GM23338 (cell line): ENCODE results near the gene SH3PXD2B. TPM values are rescaled to one million over a fixed set of nuclear protein-coding genes. Genes with fewer than 3 reads are reported as not detected.

Experiments
- ATAC-seq: fragments of 200-7000 bp; cut with Tn5 transposase; 3 replicates; pipeline ENCODE4 v1.9.1; 2020
- DNase-seq: peaks from one replicate; pipeline ENCODE4 v3.0.0-alpha.2; 2015; ENCODE audit warnings: low spot score
- H2AFZ ChIP-seq: fragments of 200-600 bp; sonication (generic); 2 replicates; pipeline ENCODE4 v1.8.0; 2016; ENCODE audit warnings: antibody characterized with exemption, mild to moderate bottlenecking, moderate library complexity
- H3F3A ChIP-seq: fragments of 200-600 bp; sonication (generic); replicated peaks from 2 replicates; pipeline ENCODE4 v1.8.0; 2017; ENCODE audit warnings: antibody characterized with exemption, mixed run types, low read depth
- H3K27ac ChIP-seq: fragments of 200-600 bp; sonication (generic); 2 replicates; pipeline ENCODE4 v1.6.1; 2016; ENCODE audit warnings: low read depth
- H3K27me3 ChIP-seq: fragments of 200-600 bp; sonication (generic); 2 replicates; pipeline ENCODE4 v1.8.0; 2016; ENCODE audit warnings: mild to moderate bottlenecking, mixed run types, moderate library complexity; ENCODE audit not compliant: insufficient read depth
- H3K36me3 ChIP-seq: fragments of 200-600 bp; sonication (generic); 2 replicates; pipeline ENCODE4 v1.8.0; 2016; ENCODE audit warnings: mild to moderate bottlenecking; ENCODE audit not compliant: insufficient read depth
- H3K4me1 ChIP-seq: fragments of 200-600 bp; sonication (generic); 2 replicates; pipeline ENCODE4 v1.8.0; 2016; ENCODE audit warnings: mild to moderate bottlenecking, moderate library complexity; ENCODE audit not compliant: insufficient read depth
- H3K4me2 ChIP-seq: fragments of 200-600 bp; sonication (generic); 2 replicates; pipeline ENCODE4 v1.7.1; 2017; ENCODE audit warnings: mixed run types
- H3K4me3 ChIP-seq: fragments of 200-600 bp; sonication (generic); 2 replicates; pipeline ENCODE4 v1.6.1; 2016; ENCODE audit warnings: mixed run types
- H3K79me2 ChIP-seq: fragments of 200-600 bp; sonication (generic); replicated peaks from 2 replicates; pipeline ENCODE4 v1.8.0; 2017; ENCODE audit warnings: mild to moderate bottlenecking; ENCODE audit not compliant: insufficient read depth
- H3K9me2 ChIP-seq: fragments of 200-600 bp; sonication (generic); 2 replicates; pipeline ENCODE4 v1.8.0; 2017; ENCODE audit not compliant: insufficient read depth
- H4K20me1 ChIP-seq: fragments of 200-600 bp; sonication (generic); replicated peaks from 2 replicates; pipeline ENCODE4 v1.8.0; 2017; ENCODE audit warnings: mild to moderate bottlenecking; ENCODE audit not compliant: insufficient read depth
- H3K27ac Mint-ChIP-seq: 2 replicates; pipeline ENCODE4 v1.8.0; 2020; ENCODE audit warnings: inconsistent platforms, mild to moderate bottlenecking, moderate library complexity, mixed read lengths
- H3K27me3 Mint-ChIP-seq: 3 replicates; pipeline ENCODE4 v1.8.0; 2022; ENCODE audit warnings: low read depth, mild to moderate bottlenecking, moderate library complexity, mixed read lengths, inconsistent platforms; ENCODE audit not compliant: insufficient read depth, poor library complexity
- H3K36me3 Mint-ChIP-seq: 3 replicates; pipeline ENCODE4 v1.8.0; 2021; ENCODE audit warnings: low read depth, mild to moderate bottlenecking, inconsistent platforms, moderate library complexity, mixed read lengths
- H3K4me1 Mint-ChIP-seq: 3 replicates; pipeline ENCODE4 v1.8.0; 2020; ENCODE audit warnings: mild to moderate bottlenecking, inconsistent platforms, mixed read lengths
- H3K4me3 Mint-ChIP-seq: 3 replicates; pipeline ENCODE4 v1.8.0; 2021; ENCODE audit warnings: moderate library complexity, mild to moderate bottlenecking, inconsistent platforms, mixed read lengths
- H3K9me3 Mint-ChIP-seq: 3 replicates; pipeline ENCODE4 v1.8.0; 2020; ENCODE audit warnings: moderate library complexity, mild to moderate bottlenecking, inconsistent platforms, mixed read lengths
- CREB1 ChIP-seq: fragments of 250-450 bp; sonication (Bioruptor Pico); IDR thresholded peaks from 2 replicates; pipeline ENCODE4 v1.5.0; 2020; ENCODE audit warnings: low read depth, mild to moderate bottlenecking, moderate library complexity
- EZH2 ChIP-seq: fragments of 200-600 bp; sonication (generic); IDR thresholded peaks from one replicate; pipeline ENCODE4 v1.8.0; 2017; ENCODE audit warnings: antibody characterized with exemption, mild to moderate bottlenecking, low read depth; ENCODE audit not compliant: unreplicated experiment
- EZH2phosphoT487 ChIP-seq: fragments of 200-600 bp; sonication (generic); IDR thresholded peaks from one replicate; pipeline ENCODE4 v1.8.1; 2018; ENCODE audit warnings: antibody characterized with exemption; ENCODE audit not compliant: unreplicated experiment
- JUNB ChIP-seq: IDR thresholded peaks from one replicate; pipeline ENCODE4 v1.6.1; 2016; ENCODE audit warnings: antibody characterized with exemption; ENCODE audit not compliant: unreplicated experiment
- NANOG ChIP-seq: IDR thresholded peaks from 2 replicates; pipeline ENCODE4 v1.6.1; 2016; ENCODE audit warnings: antibody characterized with exemption, borderline replicate concordance
- POLR2AphosphoS5 ChIP-seq: IDR thresholded peaks from 2 replicates; pipeline ENCODE4 v1.6.1; 2016; ENCODE audit warnings: antibody characterized with exemption, low read depth
- STAT1 ChIP-seq: IDR thresholded peaks from one replicate; pipeline ENCODE4 v1.6.1; 2016; ENCODE audit warnings: antibody characterized with exemption; ENCODE audit not compliant: unreplicated experiment
- ZNF114 ChIP-seq: fragments of 250-450 bp; sonication (Bioruptor Pico); IDR thresholded peaks from 2 replicates; pipeline ENCODE4 v1.5.0; 2020; ENCODE audit warnings: mild to moderate bottlenecking, moderate library complexity
- ZNF331 ChIP-seq: fragments of 250-450 bp; sonication (Bioruptor Pico); IDR thresholded peaks from 2 replicates; pipeline ENCODE4 v1.5.0; 2020; ENCODE audit warnings: low read depth, mild to moderate bottlenecking, moderate library complexity
- polyA plus RNA-seq: library from polyadenylated mRNA; unstranded; fragments of >200 nt; fragmentation: Nextera tagmentation; extraction: Ambion mirVana; gene quantifications from 2 replicates; pipeline ENCODE4 v1.2.1, GENCODE V29; 2016
- total RNA-seq: library from RNA; depleted of rRNA; stranded (reverse); fragments of >200 nt; shearing (Covaris generic); gene quantifications from 2 replicates; pipeline ENCODE4 v1.2.3, GENCODE V29; 2014
- TF ChIP-seq, protein P1 (sequence below): IDR thresholded peaks from 2 replicates; pipeline ENCODE4 v1.6.1; 2016; ENCODE audit warnings: antibody characterized with exemption
- TF ChIP-seq, protein P2 (sequence below): IDR thresholded peaks from one replicate; pipeline ENCODE4 v1.6.1; 2018; ENCODE audit warnings: antibody characterized with exemption; ENCODE audit not compliant: unreplicated experiment
- TF ChIP-seq, protein P3 (sequence below), 2 experiments: fragments of 200-600 bp in 1 of 2; sonication (generic) in 1 of 2; conservative IDR thresholded peaks; 2 replicates each; pipeline versions ENCODE4 v1.5.1 to v1.6.1; 2016 to 2017; ENCODE audit warnings: antibody characterized with exemption in 2 of 2, low read depth in 2 of 2, mild to moderate bottlenecking in 2 of 2, moderate library complexity in 1 of 2
- TF ChIP-seq, protein P4 (sequence below): fragments of 250-450 bp; sonication (Bioruptor Pico); IDR thresholded peaks from 2 replicates; pipeline ENCODE4 v1.5.0; 2020; ENCODE audit warnings: mild to moderate bottlenecking, moderate library complexity

Gene SH3PXD2B
- total and polyA plus RNA-seq, 2 experiments from 2014 or later, result 40.2 to 52.5 TPM

DNA sequence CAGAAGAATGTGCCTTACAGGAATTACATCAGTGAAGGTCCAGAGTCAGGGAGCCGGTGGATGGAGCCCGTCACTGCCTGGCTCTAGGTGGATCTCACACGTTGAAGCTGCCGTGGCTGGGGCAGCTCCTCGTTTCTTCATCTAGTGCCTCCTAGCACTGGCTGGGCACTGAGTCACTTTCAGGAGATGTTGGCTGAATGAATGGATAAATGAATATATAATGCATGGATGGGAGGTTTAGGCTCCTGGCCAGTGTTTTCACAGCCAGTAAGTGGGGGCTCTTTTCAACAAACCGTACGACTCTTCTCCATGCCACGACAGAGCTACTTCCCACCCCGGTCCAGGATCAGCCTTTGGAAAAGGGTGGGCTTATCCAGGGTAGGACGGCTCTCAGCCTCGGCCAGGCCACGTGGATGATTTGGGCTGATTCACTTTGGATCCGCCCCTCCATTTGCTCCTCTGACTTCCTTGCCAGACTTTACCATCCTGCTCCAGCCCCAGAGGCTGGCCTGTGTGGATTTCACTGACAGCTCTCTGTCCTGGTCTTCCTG, 1.3 kb upstream of the SH3PXD2B start:
- peaks cover 10% of the 10 kb centered on the region; the same call in 1 of the 2 replicates for H3F3A ChIP-seq
- H3K27me3 Mint-ChIP-seq, result peaks cover 26% of the 10 kb centered on the region
- peaks cover 14% of the 10 kb centered on the region for H4K20me1 ChIP-seq
- no peaks in the 10 kb centered on the region for H3K27me3 ChIP-seq
- no peaks in the 10 kb centered on the region for H3K9me2 ChIP-seq
- peaks cover 26% of the 10 kb centered on the region for H3K79me2 ChIP-seq
- 0 out of 2 replicates have a peak, but pooled peaks cover 7% of the 10 kb centered on the region for H3K36me3 ChIP-seq
- H3K4me1 Mint-ChIP-seq, result peaks cover 44% of the 10 kb centered on the region
- DNase-seq (no peak), ATAC-seq (no peak)
- TF ChIP-seq STAT1 (no peak), CREB1 (no peak), ZNF114 (CRISPR knock-in tag) (no peak), JUNB (no peak), NANOG (no peak), ZNF331 (CRISPR knock-in tag) (no peak), POLR2AphosphoS5 (no peak), EZH2phosphoT487 (no peak), EZH2 (no peak)
- TF ChIP-seq, protein P1, sequence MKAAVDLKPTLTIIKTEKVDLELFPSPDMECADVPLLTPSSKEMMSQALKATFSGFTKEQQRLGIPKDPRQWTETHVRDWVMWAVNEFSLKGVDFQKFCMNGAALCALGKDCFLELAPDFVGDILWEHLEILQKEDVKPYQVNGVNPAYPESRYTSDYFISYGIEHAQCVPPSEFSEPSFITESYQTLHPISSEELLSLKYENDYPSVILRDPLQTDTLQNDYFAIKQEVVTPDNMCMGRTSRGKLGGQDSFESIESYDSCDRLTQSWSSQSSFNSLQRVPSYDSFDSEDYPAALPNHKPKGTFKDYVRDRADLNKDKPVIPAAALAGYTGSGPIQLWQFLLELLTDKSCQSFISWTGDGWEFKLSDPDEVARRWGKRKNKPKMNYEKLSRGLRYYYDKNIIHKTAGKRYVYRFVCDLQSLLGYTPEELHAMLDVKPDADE, result no peak
- TF ChIP-seq, protein P2, sequence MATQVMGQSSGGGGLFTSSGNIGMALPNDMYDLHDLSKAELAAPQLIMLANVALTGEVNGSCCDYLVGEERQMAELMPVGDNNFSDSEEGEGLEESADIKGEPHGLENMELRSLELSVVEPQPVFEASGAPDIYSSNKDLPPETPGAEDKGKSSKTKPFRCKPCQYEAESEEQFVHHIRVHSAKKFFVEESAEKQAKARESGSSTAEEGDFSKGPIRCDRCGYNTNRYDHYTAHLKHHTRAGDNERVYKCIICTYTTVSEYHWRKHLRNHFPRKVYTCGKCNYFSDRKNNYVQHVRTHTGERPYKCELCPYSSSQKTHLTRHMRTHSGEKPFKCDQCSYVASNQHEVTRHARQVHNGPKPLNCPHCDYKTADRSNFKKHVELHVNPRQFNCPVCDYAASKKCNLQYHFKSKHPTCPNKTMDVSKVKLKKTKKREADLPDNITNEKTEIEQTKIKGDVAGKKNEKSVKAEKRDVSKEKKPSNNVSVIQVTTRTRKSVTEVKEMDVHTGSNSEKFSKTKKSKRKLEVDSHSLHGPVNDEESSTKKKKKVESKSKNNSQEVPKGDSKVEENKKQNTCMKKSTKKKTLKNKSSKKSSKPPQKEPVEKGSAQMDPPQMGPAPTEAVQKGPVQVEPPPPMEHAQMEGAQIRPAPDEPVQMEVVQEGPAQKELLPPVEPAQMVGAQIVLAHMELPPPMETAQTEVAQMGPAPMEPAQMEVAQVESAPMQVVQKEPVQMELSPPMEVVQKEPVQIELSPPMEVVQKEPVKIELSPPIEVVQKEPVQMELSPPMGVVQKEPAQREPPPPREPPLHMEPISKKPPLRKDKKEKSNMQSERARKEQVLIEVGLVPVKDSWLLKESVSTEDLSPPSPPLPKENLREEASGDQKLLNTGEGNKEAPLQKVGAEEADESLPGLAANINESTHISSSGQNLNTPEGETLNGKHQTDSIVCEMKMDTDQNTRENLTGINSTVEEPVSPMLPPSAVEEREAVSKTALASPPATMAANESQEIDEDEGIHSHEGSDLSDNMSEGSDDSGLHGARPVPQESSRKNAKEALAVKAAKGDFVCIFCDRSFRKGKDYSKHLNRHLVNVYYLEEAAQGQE, result no peak
- TF ChIP-seq, protein P3, sequence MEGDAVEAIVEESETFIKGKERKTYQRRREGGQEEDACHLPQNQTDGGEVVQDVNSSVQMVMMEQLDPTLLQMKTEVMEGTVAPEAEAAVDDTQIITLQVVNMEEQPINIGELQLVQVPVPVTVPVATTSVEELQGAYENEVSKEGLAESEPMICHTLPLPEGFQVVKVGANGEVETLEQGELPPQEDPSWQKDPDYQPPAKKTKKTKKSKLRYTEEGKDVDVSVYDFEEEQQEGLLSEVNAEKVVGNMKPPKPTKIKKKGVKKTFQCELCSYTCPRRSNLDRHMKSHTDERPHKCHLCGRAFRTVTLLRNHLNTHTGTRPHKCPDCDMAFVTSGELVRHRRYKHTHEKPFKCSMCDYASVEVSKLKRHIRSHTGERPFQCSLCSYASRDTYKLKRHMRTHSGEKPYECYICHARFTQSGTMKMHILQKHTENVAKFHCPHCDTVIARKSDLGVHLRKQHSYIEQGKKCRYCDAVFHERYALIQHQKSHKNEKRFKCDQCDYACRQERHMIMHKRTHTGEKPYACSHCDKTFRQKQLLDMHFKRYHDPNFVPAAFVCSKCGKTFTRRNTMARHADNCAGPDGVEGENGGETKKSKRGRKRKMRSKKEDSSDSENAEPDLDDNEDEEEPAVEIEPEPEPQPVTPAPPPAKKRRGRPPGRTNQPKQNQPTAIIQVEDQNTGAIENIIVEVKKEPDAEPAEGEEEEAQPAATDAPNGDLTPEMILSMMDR (conservative IDR thresholded peaks at IDR 0.05; ENCODE audit: low read depth in 2 of 2), result no peak
- TF ChIP-seq, protein P4, sequence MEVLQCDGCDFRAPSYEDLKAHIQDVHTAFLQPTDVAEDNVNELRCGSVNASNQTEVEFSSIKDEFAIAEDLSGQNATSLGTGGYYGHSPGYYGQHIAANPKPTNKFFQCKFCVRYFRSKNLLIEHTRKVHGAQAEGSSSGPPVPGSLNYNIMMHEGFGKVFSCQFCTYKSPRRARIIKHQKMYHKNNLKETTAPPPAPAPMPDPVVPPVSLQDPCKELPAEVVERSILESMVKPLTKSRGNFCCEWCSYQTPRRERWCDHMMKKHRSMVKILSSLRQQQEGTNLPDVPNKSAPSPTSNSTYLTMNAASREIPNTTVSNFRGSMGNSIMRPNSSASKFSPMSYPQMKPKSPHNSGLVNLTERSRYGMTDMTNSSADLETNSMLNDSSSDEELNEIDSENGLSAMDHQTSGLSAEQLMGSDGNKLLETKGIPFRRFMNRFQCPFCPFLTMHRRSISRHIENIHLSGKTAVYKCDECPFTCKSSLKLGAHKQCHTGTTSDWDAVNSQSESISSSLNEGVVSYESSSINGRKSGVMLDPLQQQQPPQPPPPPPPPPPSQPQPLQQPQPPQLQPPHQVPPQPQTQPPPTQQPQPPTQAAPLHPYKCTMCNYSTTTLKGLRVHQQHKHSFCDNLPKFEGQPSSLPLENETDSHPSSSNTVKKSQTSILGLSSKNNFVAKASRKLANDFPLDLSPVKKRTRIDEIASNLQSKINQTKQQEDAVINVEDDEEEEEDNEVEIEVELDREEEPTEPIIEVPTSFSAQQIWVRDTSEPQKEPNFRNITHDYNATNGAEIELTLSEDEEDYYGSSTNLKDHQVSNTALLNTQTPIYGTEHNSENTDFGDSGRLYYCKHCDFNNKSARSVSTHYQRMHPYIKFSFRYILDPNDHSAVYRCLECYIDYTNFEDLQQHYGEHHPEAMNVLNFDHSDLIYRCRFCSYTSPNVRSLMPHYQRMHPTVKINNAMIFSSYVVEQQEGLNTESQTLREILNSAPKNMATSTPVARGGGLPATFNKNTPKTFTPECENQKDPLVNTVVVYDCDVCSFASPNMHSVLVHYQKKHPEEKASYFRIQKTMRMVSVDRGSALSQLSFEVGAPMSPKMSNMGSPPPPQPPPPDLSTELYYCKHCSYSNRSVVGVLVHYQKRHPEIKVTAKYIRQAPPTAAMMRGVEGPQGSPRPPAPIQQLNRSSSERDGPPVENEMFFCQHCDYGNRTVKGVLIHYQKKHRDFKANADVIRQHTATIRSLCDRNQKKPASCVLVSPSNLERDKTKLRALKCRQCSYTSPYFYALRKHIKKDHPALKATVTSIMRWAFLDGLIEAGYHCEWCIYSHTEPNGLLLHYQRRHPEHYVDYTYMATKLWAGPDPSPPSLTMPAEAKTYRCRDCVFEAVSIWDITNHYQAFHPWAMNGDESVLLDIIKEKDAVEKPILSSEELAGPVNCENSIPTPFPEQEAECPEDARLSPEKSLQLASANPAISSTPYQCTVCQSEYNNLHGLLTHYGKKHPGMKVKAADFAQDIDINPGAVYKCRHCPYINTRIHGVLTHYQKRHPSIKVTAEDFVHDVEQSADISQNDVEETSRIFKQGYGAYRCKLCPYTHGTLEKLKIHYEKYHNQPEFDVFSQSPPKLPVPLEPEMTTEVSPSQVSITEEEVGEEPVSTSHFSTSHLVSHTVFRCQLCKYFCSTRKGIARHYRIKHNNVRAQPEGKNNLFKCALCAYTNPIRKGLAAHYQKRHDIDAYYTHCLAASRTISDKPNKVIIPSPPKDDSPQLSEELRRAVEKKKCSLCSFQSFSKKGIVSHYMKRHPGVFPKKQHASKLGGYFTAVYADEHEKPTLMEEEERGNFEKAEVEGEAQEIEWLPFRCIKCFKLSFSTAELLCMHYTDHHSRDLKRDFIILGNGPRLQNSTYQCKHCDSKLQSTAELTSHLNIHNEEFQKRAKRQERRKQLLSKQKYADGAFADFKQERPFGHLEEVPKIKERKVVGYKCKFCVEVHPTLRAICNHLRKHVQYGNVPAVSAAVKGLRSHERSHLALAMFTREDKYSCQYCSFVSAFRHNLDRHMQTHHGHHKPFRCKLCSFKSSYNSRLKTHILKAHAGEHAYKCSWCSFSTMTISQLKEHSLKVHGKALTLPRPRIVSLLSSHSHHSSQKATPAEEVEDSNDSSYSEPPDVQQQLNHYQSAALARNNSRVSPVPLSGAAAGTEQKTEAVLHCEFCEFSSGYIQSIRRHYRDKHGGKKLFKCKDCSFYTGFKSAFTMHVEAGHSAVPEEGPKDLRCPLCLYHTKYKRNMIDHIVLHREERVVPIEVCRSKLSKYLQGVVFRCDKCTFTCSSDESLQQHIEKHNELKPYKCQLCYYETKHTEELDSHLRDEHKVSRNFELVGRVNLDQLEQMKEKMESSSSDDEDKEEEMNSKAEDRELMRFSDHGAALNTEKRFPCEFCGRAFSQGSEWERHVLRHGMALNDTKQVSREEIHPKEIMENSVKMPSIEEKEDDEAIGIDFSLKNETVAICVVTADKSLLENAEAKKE (CRISPR knock-in tag), result no peak
- peaks cover 6% of the 10 kb centered on the region; the same call in 2 of the 3 replicates for H3K36me3 Mint-ChIP-seq
- H3K27ac Mint-ChIP-seq, result no peak overlapping the region; the same call in 1 of the 2 replicates
- H3K27ac ChIP-seq, result no peak overlapping the region
- peak overlapping the region; percentile 84 for H3K4me2 ChIP-seq
- H3K9me3 Mint-ChIP-seq, result no peaks in the 10 kb centered on the region
- H3K4me3 Mint-ChIP-seq, result no peak overlapping the region; the same call in 1 of the 3 replicates
- H2AFZ ChIP-seq, result peak overlapping the region; percentile 98
- H3K4me1 ChIP-seq, result peaks cover 34% of the 10 kb centered on the region
- no peak overlapping the region for H3K4me3 ChIP-seq
